Measurements from ENCODE around the gene PLEKHG4. TPM values are rescaled to one million over a fixed set of nuclear protein-coding genes. Genes with fewer than 3 reads are reported as not detected.
A peak's percentile ranks its signal among the peaks of the same experiment; 100 is the strongest.

PLEKHG4 gene
- total and polyA plus RNA-seq, 9 of the 15 experiments (the other 6 are each of a cell fraction or from before 2014, with no cell fraction given): 3.7 to 36.8 (median 17.9) TPM

DNA sequence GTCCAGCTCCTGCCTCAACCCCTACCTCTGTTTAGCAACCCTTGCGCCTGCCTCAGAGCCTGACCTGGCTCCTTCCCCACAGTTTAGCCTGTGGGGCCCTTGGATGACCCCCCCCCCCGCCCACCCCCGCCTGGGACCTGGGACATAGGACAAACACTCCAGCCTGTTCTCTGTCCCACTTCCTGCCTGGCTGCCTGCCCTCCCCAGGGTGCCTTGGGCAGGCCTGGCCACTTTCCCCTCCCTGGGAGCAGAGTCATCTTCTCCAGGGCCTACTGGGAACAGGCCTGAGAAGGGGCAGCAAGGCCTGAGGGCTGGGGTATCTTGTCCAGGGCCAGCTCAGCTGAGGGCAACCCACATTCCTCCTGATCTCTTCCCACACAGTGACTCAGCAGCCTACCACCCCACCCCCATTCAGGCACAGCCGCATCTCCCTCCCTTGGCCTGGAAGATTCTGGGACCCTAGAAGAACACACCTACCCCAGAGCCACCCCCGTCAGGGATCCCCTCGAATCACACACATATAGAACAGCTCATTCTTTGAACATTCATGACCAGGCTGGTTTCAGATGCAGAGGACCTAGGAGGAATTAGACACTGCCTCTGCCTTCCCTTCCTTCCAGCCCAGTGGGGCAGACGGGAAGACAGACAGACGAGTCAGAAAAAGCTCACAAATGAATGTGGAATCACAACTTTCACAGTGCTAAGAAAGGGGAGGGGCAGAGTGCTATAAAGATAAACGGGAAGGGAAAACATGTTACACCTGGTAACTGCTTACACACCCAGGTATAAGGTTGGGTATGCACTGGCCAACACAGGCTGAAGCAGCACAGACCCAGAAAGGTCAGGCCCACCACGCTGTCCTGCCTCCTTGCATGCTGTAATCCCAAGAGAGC is 38.1 kb upstream of the PLEKHG4 start (continued):
- TF ChIP-seq CXXC5 (CRISPR knock-in tag; IDR thresholded peaks at IDR 0.05) (peak; percentile 21; the same call in 1 of the 2 replicates), ZNF717 (CRISPR knock-in tag; IDR thresholded peaks at IDR 0.05) (no peak), GABPA (tag; conservative IDR thresholded peaks at IDR 0.05; ENCODE audit: low read depth) (no peak), NR2F6 (CRISPR knock-in tag; IDR thresholded peaks at IDR 0.05) (no peak), CEBPB (tag; IDR thresholded peaks at IDR 0.05) (no peak), ZNF583 (CRISPR knock-in tag; IDR thresholded peaks at IDR 0.05) (0 out of 2 replicates have a peak, but pooled peaks have one; percentile 46), MYNN (IDR thresholded peaks at IDR 0.05) (peak; percentile 77), MYNN (CRISPR knock-in tag; IDR thresholded peaks at IDR 0.05) (no peak), TCFL5 (CRISPR knock-in tag; conservative IDR thresholded peaks at IDR 0.05) (no peak), TEAD4 (IDR thresholded peaks at IDR 0.05; ENCODE audit: low read length) (peak; percentile 66; the same call in 1 of the 2 replicates), TEAD4 (CRISPR knock-in tag; IDR thresholded peaks at IDR 0.05; ENCODE audit: borderline replicate concordance) (no peak), SMARCA4 (IDR thresholded peaks at IDR 0.05) (peak; percentile 83), ESRRA (IDR thresholded peaks at IDR 0.05; ENCODE audit: borderline replicate concordance, low read depth) (peak; percentile 12; the same call in 1 of the 2 replicates), ILK (tag; IDR thresholded peaks at IDR 0.05; ENCODE audit: borderline replicate concordance, low read depth) (no peak), SP2 (IDR thresholded peaks at IDR 0.05; ENCODE audit: extremely low read depth, low read depth, low read length, poor library complexity, severe bottlenecking) (no peak), TARDBP (IDR thresholded peaks at IDR 0.05) (no peak), ZKSCAN1 (IDR thresholded peaks at IDR 0.05; ENCODE audit: low read depth, low read length) (no peak), BRCA1 (IDR thresholded peaks at IDR 0.05) (no peak), BRCA1 (CRISPR knock-in tag; IDR thresholded peaks at IDR 0.05) (no peak), OTX1 (CRISPR knock-in tag; IDR thresholded peaks at IDR 0.05) (no peak), TRIM28 (IDR thresholded peaks at IDR 0.05) (no peak), SETDB1 (IDR thresholded peaks at IDR 0.05; ENCODE audit: low read length) (no peak)
- TF ChIP-seq, protein P1, sequence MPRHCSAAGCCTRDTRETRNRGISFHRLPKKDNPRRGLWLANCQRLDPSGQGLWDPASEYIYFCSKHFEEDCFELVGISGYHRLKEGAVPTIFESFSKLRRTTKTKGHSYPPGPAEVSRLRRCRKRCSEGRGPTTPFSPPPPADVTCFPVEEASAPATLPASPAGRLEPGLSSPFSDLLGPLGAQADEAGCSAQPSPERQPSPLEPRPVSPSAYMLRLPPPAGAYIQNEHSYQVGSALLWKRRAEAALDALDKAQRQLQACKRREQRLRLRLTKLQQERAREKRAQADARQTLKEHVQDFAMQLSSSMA (CRISPR knock-in tag; IDR thresholded peaks at IDR 0.05): no peak
- TF ChIP-seq, protein P2, sequence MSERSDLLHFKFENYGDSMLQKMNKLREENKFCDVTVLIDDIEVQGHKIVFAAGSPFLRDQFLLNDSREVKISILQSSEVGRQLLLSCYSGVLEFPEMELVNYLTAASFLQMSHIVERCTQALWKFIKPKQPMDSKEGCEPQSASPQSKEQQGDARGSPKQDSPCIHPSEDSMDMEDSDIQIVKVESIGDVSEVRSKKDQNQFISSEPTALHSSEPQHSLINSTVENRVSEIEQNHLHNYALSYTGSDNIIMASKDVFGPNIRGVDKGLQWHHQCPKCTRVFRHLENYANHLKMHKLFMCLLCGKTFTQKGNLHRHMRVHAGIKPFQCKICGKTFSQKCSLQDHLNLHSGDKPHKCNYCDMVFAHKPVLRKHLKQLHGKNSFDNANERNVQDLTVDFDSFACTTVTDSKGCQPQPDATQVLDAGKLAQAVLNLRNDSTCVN (CRISPR knock-in tag; IDR thresholded peaks at IDR 0.05): no peak
- TF ChIP-seq, protein P3, sequence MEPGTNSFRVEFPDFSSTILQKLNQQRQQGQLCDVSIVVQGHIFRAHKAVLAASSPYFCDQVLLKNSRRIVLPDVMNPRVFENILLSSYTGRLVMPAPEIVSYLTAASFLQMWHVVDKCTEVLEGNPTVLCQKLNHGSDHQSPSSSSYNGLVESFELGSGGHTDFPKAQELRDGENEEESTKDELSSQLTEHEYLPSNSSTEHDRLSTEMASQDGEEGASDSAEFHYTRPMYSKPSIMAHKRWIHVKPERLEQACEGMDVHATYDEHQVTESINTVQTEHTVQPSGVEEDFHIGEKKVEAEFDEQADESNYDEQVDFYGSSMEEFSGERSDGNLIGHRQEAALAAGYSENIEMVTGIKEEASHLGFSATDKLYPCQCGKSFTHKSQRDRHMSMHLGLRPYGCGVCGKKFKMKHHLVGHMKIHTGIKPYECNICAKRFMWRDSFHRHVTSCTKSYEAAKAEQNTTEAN (CRISPR knock-in tag; IDR thresholded peaks at IDR 0.05): no peak
- TF ChIP-seq, protein P4, sequence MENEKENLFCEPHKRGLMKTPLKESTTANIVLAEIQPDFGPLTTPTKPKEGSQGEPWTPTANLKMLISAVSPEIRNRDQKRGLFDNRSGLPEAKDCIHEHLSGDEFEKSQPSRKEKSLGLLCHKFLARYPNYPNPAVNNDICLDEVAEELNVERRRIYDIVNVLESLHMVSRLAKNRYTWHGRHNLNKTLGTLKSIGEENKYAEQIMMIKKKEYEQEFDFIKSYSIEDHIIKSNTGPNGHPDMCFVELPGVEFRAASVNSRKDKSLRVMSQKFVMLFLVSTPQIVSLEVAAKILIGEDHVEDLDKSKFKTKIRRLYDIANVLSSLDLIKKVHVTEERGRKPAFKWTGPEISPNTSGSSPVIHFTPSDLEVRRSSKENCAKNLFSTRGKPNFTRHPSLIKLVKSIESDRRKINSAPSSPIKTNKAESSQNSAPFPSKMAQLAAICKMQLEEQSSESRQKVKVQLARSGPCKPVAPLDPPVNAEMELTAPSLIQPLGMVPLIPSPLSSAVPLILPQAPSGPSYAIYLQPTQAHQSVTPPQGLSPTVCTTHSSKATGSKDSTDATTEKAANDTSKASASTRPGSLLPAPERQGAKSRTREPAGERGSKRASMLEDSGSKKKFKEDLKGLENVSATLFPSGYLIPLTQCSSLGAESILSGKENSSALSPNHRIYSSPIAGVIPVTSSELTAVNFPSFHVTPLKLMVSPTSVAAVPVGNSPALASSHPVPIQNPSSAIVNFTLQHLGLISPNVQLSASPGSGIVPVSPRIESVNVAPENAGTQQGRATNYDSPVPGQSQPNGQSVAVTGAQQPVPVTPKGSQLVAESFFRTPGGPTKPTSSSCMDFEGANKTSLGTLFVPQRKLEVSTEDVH (IDR thresholded peaks at IDR 0.05; ENCODE audit: low read depth, partially characterized antibody): no peak
